ENCODE measurements around the gene CSF3R.
"Not testable (repeated sequence)": the region's sequence is repeated elsewhere in the genome, so short reads cannot be mapped to it uniquely, and the experiment has no call there.

CSF3R gene

GRCh38 chr1:36512842-36513241 lies 30.1 kb upstream of the CSF3R start:
- DNase-seq: no peak

GRCh38 chr1:36511804-36512798 lies 29.4 kb upstream of the CSF3R start:
- no peak for DNase-seq

- DNase-seq: not testable (repeated sequence)
Observed at GRCh38 chr1:36511220-36511619, 28.5 kb upstream of the CSF3R start.

- DNase-seq: no peak
Observed at GRCh38 chr1:36510418-36510817, 27.7 kb upstream of the CSF3R start.

GRCh38 chr1:36508257-36508656 lies 25.5 kb upstream of the CSF3R start:
- DNase-seq: no peak

GRCh38 chr1:36506276-36506920 lies 23.7 kb upstream of the CSF3R start:
- peak; percentile 63 for DNase-seq

GRCh38 chr1:36503733-36504132 lies 21.0 kb upstream of the CSF3R start:
- DNase-seq: no peak

- no peak for DNase-seq
Observed at GRCh38 chr1:36503159-36503558, 20.4 kb upstream of the CSF3R start.

- no peak for DNase-seq
Observed at GRCh38 chr1:36502616-36503015, 19.9 kb upstream of the CSF3R start.

GRCh38 chr1:36501911-36502310 lies 19.2 kb upstream of the CSF3R start:
- DNase-seq: not testable (repeated sequence)

GRCh38 chr1:36497207-36497606 lies 14.5 kb upstream of the CSF3R start:
- no peak for DNase-seq

- no peak for DNase-seq
Observed at GRCh38 chr1:36494971-36495370, 12.3 kb upstream of the CSF3R start.

GRCh38 chr1:36493524-36493923 lies 10.8 kb upstream of the CSF3R start:
- DNase-seq: no peak

GRCh38 chr1:36492491-36492890 lies 9.8 kb upstream of the CSF3R start:
- DNase-seq: no peak

- not testable (repeated sequence) for DNase-seq
Observed at GRCh38 chr1:36489258-36490051, 6.7 kb upstream of the CSF3R start.

- DNase-seq: no peak
Observed at GRCh38 chr1:36487906-36488305, 5.2 kb upstream of the CSF3R start.

- not testable (repeated sequence) for DNase-seq
Observed at GRCh38 chr1:36487336-36487725, 4.6 kb upstream of the CSF3R start.

- DNase-seq: peak; percentile 90
Observed at GRCh38 chr1:36486439-36487335, 4.0 kb upstream of the CSF3R start.

- DNase-seq: no peak
Observed at GRCh38 chr1:36486093-36486438, 3.4 kb upstream of the CSF3R start.

GRCh38 chr1:36484099-36484498 lies 1.4 kb upstream of the CSF3R start:
- no peak for DNase-seq

GRCh38 chr1:36481771-36482723 lies 666 bp downstream of the CSF3R start:
- DNase-seq: no peak
